WTC11 (cell line): ENCODE measurements around the gene SLC44A2. TPM values are rescaled to one million over a fixed set of nuclear protein-coding genes. Genes with fewer than 3 reads are reported as not detected.
A peak's percentile ranks its signal among the peaks of the same experiment; 100 is the strongest.

Experiments used
- ATAC-seq: fragments of 200-7000 bp; cut with Tn5 transposase; 2 replicates; pipeline ENCODE4 v1.10.0; 2021; ENCODE audit warnings: mild to moderate bottlenecking, moderate library complexity
- CTCF ChIA-PET: fragments of 300-600 bp; sonication (Branson Sonifier 250); formaldehyde crosslinking; loops from one replicate; lab custom pipeline; 2021; ENCODE audit warnings: antibody characterized with exemption; lab: Charles Lee
- POLR2A ChIA-PET: fragments of 350-600 bp; sonication (Branson Sonifier 250); formaldehyde crosslinking; loops from one replicate; lab custom pipeline; 2021; ENCODE audit warnings: antibody characterized with exemption; lab: Charles Lee
- DNase-seq: peaks from one replicate; pipeline ENCODE4 v3.0.0; 2021; ENCODE audit warnings: low spot score
- H3K27ac Mint-ChIP-seq: 2 replicates; pipeline ENCODE4 v1.8.0; 2021; ENCODE audit warnings: mixed read lengths
- H3K27me3 Mint-ChIP-seq: 2 replicates; pipeline ENCODE4 v1.8.0; 2021; ENCODE audit warnings: low read depth, mild to moderate bottlenecking, moderate library complexity, mixed read lengths
- H3K36me3 Mint-ChIP-seq: 2 replicates; pipeline ENCODE4 v1.8.0; 2021; ENCODE audit warnings: mixed read lengths
- H3K4me1 Mint-ChIP-seq: 2 replicates; pipeline ENCODE4 v1.8.0; 2022; ENCODE audit warnings: mixed read lengths
- H3K4me3 Mint-ChIP-seq: 2 replicates; pipeline ENCODE4 v1.8.0; 2021; ENCODE audit warnings: mild to moderate bottlenecking, moderate library complexity, mixed read lengths
- H3K9me3 Mint-ChIP-seq: 2 replicates; pipeline ENCODE4 v1.8.0; 2021; ENCODE audit warnings: mixed read lengths
- ATF3 ChIP-seq: sonication (generic); formaldehyde crosslinking; conservative IDR thresholded peaks from 2 replicates; pipeline ENCODE4 v1.8.1; 2022; ENCODE audit warnings: mild to moderate bottlenecking, missing genetic modification reagents
- CREM ChIP-seq: sonication (generic); formaldehyde crosslinking; IDR thresholded peaks from 2 replicates; pipeline ENCODE4 v1.8.1; 2022; ENCODE audit warnings: mild to moderate bottlenecking, missing genetic modification reagents, moderate library complexity
- CTCF ChIP-seq: fragments of 200-600 bp; IDR thresholded peaks from 2 replicates; pipeline ENCODE4 v1.8.0; 2022; ENCODE audit warnings: antibody characterized with exemption
- E2F5 ChIP-seq: sonication (generic); formaldehyde crosslinking; IDR thresholded peaks from 2 replicates; pipeline ENCODE4 v1.8.1; 2022; ENCODE audit warnings: mild to moderate bottlenecking, moderate library complexity, missing genetic modification reagents
- FOXJ3 ChIP-seq: sonication (generic); formaldehyde crosslinking; IDR thresholded peaks from 2 replicates; pipeline ENCODE4 v1.9.0; 2021; ENCODE audit warnings: missing genetic modification reagents, mild to moderate bottlenecking, borderline replicate concordance
- HMGA2 ChIP-seq: fragments of 250-450 bp; sonication (Bioruptor Pico); IDR thresholded peaks from 2 replicates; pipeline ENCODE4 v1.4.0; 2021; ENCODE audit warnings: mild to moderate bottlenecking, moderate library complexity
- JAZF1 ChIP-seq: fragments of 250-450 bp; sonication (Bioruptor Pico); IDR thresholded peaks from 2 replicates; pipeline ENCODE4 v1.9.0; 2021; ENCODE audit warnings: moderate library complexity, mild to moderate bottlenecking, inconsistent platforms
- MYBL2 ChIP-seq: sonication (generic); formaldehyde crosslinking; IDR thresholded peaks from 2 replicates; pipeline ENCODE4 v1.8.1; 2023; ENCODE audit warnings: mild to moderate bottlenecking, moderate library complexity, missing genetic modification reagents
- NR1H2 ChIP-seq: sonication (generic); formaldehyde crosslinking; IDR thresholded peaks from 2 replicates; pipeline ENCODE4 v1.9.0; 2021; ENCODE audit warnings: mild to moderate bottlenecking, moderate library complexity, missing genetic modification reagents
- PRDM15 ChIP-seq: sonication (generic); formaldehyde crosslinking; IDR thresholded peaks from 2 replicates; pipeline ENCODE4 v1.8.0; 2022; ENCODE audit warnings: missing genetic modification reagents
- PREB ChIP-seq: sonication (generic); formaldehyde crosslinking; IDR thresholded peaks from 2 replicates; pipeline ENCODE4 v1.8.1; 2022; ENCODE audit warnings: mild to moderate bottlenecking, missing genetic modification reagents, moderate library complexity, borderline replicate concordance
- PRRX2 ChIP-seq: fragments of 250-450 bp; sonication (Bioruptor Pico); IDR thresholded peaks from 2 replicates; pipeline ENCODE4 v1.8.0; 2021; ENCODE audit warnings: mild to moderate bottlenecking
- RORB ChIP-seq: fragments of 250-450 bp; sonication (Bioruptor Pico); IDR thresholded peaks from 2 replicates; pipeline ENCODE4 v1.9.0; 2021; ENCODE audit warnings: mild to moderate bottlenecking
- SMAD4 ChIP-seq: sonication (generic); formaldehyde crosslinking; IDR thresholded peaks from 2 replicates; pipeline ENCODE4 v1.8.0; 2022; ENCODE audit warnings: mild to moderate bottlenecking, missing genetic modification reagents
- SP1 ChIP-seq: sonication (generic); formaldehyde crosslinking; conservative IDR thresholded peaks from 2 replicates; pipeline ENCODE4 v1.8.1; 2022; ENCODE audit warnings: missing genetic modification reagents
- TEAD4 ChIP-seq: sonication (generic); formaldehyde crosslinking; IDR thresholded peaks from 2 replicates; pipeline ENCODE4 v1.8.0; 2022; ENCODE audit warnings: mild to moderate bottlenecking, missing genetic modification reagents
- USF2 ChIP-seq: sonication (generic); formaldehyde crosslinking; IDR thresholded peaks from 2 replicates; pipeline ENCODE4 v1.8.1; 2023; ENCODE audit warnings: mild to moderate bottlenecking, missing genetic modification reagents, moderate library complexity
- ZNF396 ChIP-seq: fragments of 250-450 bp; sonication (Bioruptor Pico); IDR thresholded peaks from 2 replicates; pipeline ENCODE4 v1.8.0; 2021; ENCODE audit warnings: mild to moderate bottlenecking, moderate library complexity, borderline replicate concordance
- ZNF425 ChIP-seq: fragments of 250-450 bp; sonication (Bioruptor Pico); conservative IDR thresholded peaks from 2 replicates; pipeline ENCODE4 v1.9.0; 2021; ENCODE audit warnings: mild to moderate bottlenecking
- total RNA-seq: library from RNA; stranded (reverse); gene quantifications from 3 replicates; pipeline ENCODE4 v1.2.3, GENCODE V29; 2021

The SLC44A2 gene
- total RNA-seq, 1 experiment from 2014 or later: 109 TPM

GRCh38 chr19:10640361-10640760, 15.0 kb downstream of the SLC44A2 start (continued):
- no peak for TF ChIP-seq CTCF

GRCh38 chr19:10641248-10641647, 15.9 kb downstream of the SLC44A2 start:
- CTCF ChIA-PET: interaction anchor here (0.6 to 10.7 kb wide), 3 partner anchors 58 to 147 kb away, joined by 3 to 276 read pairs (median 3); no protein-coding TSS in a partner anchor
- Mint-ChIP-seq H3K4me1 (peaks cover 36% of the 10 kb centered on the region), H3K4me3 (no peak overlapping the region), H3K27ac (peak overlapping the region; percentile 83), H3K9me3 (no peaks in the 10 kb centered on the region), H3K27me3 (no peaks in the 10 kb centered on the region), H3K36me3 (peaks cover 39% of the 10 kb centered on the region)
- DNase-seq (no peak), ATAC-seq (no peak)
- no peak for TF ChIP-seq NR1H2 (CRISPR knock-in tag)
- TF ChIP-seq FOXJ3 (CRISPR knock-in tag): no peak
- TF ChIP-seq SP1 (CRISPR knock-in tag): no peak
- no peak for TF ChIP-seq TEAD4 (CRISPR knock-in tag)
- TF ChIP-seq JAZF1 (CRISPR knock-in tag): no peak
- TF ChIP-seq CREM (CRISPR knock-in tag): no peak
- no peak for TF ChIP-seq USF2
- TF ChIP-seq MYBL2 (CRISPR knock-in tag): no peak
- no peak for TF ChIP-seq ATF3 (CRISPR knock-in tag)
- POLR2A ChIA-PET: interaction anchor here (0.6 kb wide), 1 partner anchor 148 kb away, joined by 3 read pairs; no protein-coding TSS in a partner anchor

GRCh38 chr19:10642473-10643171, 17.3 kb downstream of the SLC44A2 start:
- no peak for ATAC-seq
- Mint-ChIP-seq H3K4me1 (peaks cover 31% of the 10 kb centered on the region), H3K27ac (peak overlapping the region; percentile 93; the same call in 1 of the 2 replicates), H3K27me3 (no peaks in the 10 kb centered on the region), H3K36me3 (peaks cover 25% of the 10 kb centered on the region), H3K9me3 (no peaks in the 10 kb centered on the region), H3K4me3 (no peak overlapping the region)
- POLR2A ChIA-PET: interaction anchor here (1.2 kb wide), 1 partner anchor 41 kb away, joined by 3 read pairs; no protein-coding TSS in a partner anchor
- no peak for DNase-seq
- CTCF ChIA-PET: interaction anchor here (1.2 to 10.7 kb wide), 3 partner anchors 18 to 61 kb away, joined by 3 to 276 read pairs (median 5); partner anchors contain the start of gene SLC44A2
- TF ChIP-seq PRRX2: no peak
- no peak for TF ChIP-seq HMGA2 (CRISPR knock-in tag)
- TF ChIP-seq E2F5: no peak
- no peak for TF ChIP-seq SMAD4
- no peak for TF ChIP-seq RORB (CRISPR knock-in tag)
- no peak for TF ChIP-seq ZNF425
- TF ChIP-seq PRDM15 (CRISPR knock-in tag): no peak
- TF ChIP-seq CTCF: no peak
- TF ChIP-seq PREB (CRISPR knock-in tag): no peak
- TF ChIP-seq TEAD4 (CRISPR knock-in tag): no peak
- no peak for TF ChIP-seq ZNF396 (CRISPR knock-in tag)
